SK-N-SH (cell line): ENCODE measurements around the gene TJP2.

Experiments used
- CHD2 ChIP-seq: fragments of 150-350 bp; IDR thresholded peaks from 2 replicates; pipeline ENCODE4 v1.6.1; 2018; ENCODE audit warnings: low read length; ENCODE audit not compliant: partially characterized antibody
- CTCF ChIP-seq: fragments of 200-600 bp; sonication (generic); IDR thresholded peaks from 2 replicates; pipeline ENCODE4 v1.6.1; 2017; ENCODE audit warnings: antibody characterized with exemption, mild to moderate bottlenecking, moderate library complexity
- REST ChIP-seq: IDR thresholded peaks from 2 replicates; pipeline ENCODE4 v1.6.1; 2012; ENCODE audit warnings: mild to moderate bottlenecking, low read depth, low read length, moderate library complexity

DNA sequence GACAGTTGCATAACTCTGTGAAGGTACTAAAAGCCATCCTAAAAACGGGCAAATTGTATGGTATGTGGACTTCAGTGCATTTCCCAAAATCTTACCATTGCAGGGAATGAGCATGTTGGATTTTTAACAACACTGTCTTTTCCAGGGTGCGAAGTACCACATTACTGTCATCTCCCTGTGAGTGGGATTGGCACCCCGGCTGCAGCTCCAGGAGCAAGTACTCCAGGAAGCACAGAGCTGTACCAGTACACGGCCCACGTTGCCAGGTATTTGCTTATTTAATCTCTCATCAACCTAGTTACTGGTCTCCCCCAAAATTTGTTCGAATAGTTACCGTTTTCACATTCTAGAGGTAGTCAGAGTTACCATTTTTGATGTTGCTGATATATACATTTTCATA lies 22.6 kb upstream of the TJP2 start:
- TF ChIP-seq CTCF: no peak
- TF ChIP-seq REST: no peak
- TF ChIP-seq CHD2: no peak
